Measurements from ENCODE around the gene HUNK.
"Not testable (repeated sequence)": the region's sequence is repeated elsewhere in the genome, so short reads cannot be mapped to it uniquely, and the experiment has no call there.

The HUNK gene

DNA sequence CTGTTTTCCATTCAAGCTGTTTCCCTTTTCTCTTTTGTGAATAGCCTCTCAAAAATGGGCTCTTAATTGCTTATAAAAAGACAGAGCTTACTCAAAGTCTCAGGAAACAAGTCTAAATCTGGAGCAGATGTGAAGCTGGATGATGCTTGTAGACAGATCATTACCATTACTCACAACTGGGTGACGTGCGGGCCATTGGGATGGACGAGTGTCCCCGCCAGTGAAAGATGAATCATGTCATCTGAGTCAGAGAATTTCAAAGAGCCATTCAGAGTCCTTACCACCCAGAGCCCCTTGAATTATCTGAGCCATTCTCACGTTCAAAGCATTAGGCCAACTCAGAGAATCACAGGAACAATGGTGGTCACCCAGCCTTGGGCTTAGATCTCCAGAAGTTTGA is 134.6 kb downstream of the HUNK start:
- no peak for DNase-seq

DNA sequence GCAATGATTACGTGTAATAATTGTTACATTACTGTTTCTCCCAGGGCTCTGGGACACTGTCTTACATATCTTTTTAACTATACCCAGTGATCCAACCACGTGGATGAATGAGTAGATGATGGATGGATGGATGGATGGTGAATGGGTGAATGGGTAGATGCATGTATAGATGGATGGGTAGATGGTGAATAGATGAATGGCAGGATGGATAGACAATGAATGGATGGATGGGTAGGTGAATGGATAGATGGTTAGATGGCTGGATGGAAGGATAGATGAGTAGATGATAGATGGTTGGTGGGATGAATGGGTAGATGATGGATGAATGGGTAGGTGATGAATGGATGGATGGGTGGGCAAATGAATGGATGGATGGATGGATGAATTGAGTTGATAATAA is 135.9 kb downstream of the HUNK start:
- DNase-seq, result no peak

DNA sequence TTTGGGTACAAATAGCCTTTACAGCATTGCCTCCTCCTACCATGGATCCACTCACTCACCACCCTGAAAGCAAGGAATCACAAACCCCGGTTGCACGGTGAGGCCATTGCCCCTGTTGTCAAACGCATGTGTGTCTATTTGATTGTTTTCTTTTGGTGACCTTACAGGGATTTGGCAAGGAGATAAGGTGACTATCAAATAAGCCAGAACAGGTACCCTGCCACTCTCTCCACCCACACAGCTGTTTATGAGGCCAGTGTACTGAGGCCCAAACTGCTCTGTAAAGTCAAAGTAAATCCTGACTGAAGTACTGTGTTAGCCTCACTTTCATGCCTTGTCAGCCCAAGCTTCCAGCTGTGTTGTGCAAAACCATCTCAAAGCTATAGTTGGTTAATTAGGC is 136.4 kb downstream of the HUNK start:
- no peak for DNase-seq

DNA sequence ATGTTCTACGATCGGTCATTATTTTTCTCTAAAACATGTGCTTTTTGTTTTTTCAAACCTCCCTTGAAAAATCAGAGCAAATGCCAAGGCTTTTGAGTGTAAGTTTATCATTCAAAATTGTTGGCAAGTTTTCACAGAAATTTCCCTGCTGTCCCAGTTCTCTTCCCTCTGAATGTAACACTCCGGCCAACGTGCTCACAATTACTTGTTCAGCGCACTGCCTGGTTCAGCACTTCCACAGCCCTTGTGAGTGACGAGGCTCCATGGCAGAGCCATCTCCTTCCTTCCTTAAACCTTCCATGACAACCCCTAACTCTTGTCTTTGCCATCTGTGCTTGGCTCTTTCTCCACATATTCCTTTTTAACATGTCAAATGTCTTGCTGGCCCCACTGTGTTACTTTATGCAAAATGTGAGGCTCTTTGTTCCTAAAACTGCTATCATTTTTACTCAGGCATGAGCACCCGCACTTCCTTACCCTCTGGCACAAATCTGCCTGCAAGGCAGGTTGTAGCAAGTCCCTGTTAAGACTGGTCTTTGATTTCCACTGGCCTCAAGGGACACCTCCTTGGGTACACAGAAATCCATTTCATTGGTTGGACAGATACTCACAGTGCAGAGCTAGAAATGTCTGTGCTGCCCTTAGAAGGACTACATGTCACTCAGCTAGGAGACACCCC is 142.8 kb downstream of the HUNK start:
- no peak for DNase-seq

DNA sequence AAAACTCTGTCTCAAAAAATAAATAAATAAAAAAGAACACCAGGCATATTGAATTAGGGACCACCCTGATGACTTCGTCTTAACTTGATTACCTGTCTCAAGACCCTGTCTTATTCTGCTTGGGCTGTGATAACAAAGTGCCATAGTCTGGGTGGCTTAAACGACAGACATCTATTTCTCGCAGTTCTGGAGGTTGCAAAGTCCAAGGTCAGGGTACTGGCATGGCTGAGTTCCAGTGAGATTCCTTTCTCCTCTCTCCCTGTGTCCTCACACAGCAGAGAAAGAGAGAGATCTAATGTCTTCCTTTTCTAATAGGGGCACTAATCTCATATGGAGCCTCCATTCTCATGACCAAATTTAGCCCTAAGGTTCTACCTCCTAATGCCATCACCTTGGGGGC is 145.6 kb downstream of the HUNK start:
- no peak for DNase-seq

DNA sequence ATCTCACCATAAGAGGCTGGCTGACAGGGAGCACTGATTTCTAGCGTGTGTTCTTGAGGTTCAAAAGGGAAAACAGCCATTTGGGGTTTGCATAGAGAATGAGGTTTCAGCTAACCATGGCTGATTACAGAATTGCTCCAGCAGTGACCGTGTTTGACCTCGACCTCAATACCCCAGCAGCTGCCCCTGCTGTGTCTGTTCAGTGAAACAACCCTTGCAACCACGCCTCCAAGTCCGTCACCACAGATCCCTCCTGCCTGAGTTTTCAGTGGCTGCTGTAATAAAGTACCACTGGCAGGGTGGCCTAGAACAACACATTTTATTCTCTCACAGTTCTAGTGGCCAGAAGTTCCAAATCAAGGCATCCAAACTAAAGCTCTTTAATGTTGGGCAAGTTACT is 147.7 kb downstream of the HUNK start:
- DNase-seq, result no peak

DNA sequence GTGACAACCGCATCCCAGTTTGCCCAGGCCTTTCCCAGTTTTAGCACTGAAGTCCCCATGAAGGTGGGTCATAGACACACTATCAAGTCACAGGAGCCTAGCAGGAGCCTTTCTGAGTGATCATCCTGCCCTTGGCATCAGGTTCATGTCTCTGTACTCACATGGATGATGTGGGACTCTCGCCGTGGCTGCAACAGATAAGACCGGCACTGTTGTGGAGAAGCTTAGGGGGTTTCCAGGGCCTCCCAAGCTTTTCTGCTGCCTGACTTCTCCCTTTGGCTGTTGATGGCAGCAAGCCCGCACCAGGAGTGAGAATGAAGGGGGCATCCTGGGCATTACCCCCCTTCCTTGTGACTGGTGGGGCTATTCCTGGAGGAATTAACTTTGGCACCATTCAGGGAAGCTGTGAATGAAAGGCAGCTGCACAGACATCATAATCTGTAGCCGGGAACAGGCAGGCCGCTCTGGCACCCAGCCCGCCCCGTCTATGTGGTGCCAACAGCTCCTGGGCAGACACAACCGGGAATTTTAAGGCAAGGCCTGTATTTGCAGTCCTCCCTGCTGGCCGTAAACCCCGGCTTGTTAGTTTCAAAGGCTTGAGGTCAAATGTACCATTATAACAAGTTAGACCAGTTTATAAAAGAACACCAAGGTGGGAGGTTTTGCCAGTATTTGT is 148.6 kb downstream of the HUNK start:
- peak; percentile 81 for DNase-seq

DNA sequence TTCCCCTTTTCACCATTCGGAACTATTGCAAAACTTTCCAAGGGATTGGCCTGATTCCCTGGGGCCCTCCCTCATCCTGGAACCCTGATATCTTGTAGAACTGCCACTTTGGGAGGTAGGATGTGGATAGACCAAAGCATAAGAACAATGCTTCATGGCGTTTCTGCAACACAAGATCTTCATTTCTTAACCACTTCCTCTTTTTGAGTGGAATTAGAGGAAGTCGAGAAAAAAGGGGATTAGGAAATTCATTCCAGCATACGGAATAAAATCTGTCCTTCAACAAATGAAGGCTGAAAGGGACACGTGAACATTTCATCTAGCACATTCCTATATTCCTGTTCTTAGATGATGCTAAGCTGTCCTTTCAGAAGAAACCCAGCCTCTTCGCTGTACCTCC is 149.3 kb downstream of the HUNK start:
- no peak for DNase-seq

DNA sequence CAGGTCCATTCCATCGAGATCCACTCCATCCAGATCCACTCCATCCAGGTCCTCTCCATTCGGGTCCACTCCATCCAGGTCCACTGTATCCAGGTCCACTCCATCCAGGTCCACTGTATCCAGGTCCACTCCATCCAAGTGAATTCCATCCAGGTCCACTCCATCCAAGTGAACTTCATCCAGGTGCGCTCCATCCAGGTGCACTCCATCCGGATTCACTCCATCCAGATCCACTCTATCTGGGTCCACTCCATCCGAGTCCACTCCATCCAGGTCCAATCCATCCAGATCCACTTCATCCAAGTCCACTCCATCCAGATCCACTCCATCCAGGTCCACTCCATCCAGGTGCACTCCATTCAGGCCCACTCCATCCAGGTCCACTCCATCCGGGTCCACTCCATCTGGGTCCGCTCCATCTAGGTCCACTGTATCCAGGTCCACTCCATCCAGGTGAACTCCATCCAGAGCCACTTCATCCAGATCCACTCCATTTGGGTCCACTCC is 157.4 kb downstream of the HUNK start:
- no peak for DNase-seq

DNA sequence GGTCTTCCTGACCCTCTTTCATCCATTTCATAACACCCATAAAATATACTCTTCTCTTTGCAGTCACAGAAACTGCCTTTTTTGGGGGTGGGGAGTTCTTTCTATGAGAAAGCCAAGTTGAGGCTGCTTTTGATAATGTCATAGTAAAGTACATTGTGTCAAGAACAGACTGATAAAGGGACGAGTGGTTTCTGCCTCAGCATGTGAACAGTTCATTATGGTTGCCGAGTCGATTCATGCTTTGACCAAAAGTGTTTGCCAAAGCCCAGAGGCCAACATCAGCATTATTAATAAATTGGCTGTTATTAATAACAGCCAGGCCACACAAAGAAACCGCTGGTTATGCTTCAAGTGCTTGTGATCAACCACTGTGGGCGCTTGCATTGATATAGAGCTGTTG is 162.0 kb downstream of the HUNK start:
- no peak for DNase-seq

DNA sequence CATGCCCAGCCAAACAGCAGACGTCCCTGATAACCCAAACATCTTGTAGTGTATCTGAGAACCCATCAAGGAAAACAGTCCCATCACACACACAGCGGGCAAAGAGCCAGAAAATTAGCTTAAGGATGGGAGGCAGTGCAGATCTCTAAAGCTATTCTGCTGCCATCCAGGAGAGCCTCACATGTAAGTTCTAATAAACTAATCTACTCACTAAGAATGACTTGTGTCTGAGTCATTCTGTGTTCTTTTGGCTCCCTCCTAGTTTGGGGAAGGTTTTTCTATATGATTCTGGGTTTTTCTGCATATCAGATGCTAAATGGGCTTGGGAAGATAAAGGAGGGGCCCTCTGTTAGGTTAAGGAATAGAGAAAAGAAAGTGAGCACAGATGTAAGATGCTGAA is 162.8 kb downstream of the HUNK start:
- DNase-seq, result no peak

DNA sequence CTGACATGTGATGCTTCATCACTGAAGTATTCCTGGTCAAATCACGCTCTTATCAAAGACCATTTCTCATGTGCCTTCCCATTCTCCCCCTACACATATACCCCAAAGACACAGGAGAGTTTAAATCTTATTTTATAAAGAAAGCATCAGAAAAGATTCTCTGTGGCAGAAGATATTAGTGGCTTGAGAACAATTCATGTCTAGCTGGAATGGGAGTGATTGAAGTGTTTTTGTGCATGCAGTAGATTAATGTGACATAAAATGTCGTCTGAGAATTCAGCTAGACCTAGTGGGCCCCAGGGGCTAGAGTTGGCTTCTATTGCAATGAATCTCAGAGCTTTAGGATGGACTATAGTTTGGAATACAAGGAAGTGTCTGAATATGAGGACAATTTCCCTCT is 163.9 kb downstream of the HUNK start:
- no peak for DNase-seq

DNA sequence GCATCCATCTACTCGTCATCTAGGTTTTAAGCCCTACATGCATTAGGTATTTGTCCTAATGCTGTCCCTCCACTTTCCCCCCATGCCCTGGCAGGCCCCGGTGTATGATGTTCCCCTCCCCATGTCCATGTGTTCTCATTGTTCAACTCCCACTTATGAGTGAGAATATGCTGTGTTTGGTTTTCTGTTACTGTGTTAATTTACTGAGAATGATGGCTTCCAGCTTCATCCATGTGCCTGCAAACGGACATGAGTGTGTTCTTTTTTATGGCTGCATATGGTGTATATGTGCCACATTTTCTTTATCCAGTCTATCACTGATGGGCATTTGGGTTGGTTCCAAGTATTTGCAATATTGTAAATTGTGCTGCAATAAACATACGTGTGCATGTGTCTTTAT is 165.9 kb downstream of the HUNK start:
- DNase-seq, result not testable (repeated sequence)

DNA sequence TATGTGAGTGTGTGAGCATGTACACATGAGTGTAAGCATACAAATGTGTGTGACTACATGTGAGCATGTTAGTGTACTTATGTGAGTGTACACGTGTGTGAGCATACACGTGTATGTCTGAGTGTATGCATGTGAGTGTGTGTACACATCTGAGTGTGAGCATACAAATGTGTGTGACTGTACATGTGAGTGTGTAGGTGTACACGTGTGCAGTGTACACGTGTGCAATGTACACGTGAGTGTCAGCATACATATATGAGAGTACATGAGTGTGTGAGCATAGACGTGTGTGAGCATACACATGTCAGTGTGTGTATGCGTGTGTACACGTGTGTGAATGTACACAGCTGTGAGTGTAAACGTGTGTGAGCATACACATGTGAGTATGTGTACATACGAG is 170.6 kb downstream of the HUNK start:
- DNase-seq, result no peak

DNA sequence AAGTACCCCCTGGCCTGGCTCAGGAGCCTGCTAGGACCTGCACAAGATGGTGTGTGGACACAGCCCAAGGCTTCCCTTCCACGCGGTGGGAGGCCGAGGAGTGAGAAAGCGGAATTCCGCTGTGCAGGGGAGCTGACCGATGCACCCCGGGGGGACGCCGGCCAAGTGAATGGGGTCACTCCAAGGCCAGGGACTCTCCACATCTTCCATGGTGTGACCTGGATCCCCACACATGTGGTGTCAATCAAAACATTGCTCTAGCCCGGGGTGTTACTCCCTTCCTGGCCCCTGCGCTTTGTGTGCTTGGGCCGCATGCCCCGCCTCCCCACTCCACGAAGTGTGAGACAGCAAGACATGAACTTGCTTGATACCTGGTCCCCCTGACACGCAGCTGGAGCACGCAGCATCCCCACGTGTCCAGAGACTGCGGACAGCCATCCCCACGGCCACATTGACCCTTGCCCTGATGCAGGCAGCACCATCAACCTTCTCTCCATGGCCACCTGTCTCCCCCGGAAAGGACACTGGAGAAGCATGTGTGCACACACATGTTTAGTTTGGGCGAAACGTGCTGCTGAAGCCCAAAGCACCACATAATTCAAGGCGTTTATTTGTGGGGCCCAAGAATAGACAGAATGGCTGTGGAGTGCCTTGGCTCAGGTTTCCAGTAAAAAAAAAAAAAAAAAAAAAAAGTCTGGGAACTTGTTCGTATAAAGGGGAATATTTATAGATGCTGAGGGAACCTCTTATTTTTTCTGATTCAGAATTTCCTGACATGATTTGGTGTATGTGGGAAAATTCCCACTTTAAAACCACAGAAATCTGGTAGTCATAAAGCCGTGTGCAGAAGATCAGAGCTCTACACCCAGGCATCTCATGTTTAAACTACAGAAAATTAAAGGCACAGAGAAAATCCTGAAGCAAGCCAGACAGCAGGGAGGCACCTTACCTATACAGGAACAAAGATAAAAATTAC is 171.7 kb downstream of the HUNK start:
- DNase-seq, result no peak

DNA sequence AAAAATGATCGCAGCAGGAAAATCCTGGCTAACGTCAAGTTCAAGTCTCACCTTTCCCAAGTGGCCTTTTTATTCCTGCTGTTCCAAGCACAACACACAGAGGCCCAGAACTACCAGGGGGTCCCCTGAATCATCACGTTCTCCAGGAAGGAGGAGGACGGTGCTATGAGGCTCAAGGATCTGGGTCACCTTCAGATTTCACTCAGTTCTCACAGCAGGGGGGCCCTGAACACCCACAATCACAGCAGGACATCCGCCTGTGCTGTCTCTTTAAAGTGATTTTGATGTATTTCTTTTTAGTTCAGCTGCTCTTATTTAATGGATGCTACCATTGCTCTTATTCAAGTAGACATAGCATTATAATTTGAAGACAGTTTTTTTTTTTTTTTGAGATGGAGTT is 173.4 kb downstream of the HUNK start:
- DNase-seq, result no peak

DNA sequence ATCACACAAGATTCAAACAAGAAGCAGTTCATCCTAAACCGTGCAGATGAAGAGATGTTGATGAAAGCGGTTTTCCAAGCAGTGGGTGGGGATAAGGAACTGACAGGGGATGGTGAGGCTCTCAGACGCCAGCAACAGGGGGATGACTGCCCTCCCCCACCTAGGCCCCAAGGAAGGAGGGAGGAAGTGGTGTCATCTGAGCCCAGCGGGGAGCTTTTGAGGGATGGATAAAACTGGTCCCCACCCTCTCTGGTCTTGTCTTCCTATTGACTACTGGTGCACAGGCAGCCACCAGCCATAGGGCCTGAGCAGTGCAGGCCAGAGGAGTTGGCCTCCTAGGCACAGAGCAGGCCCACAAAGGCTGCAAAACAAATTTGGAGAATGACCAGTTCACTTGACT is 175.5 kb downstream of the HUNK start:
- DNase-seq, result no peak

All from NCI-H1092 (cell line).